Loucy (cell line): Measurements from ENCODE around the gene LIMA1.

Experiments used
- H2AFZ ChIP-seq: fragments of 200-600 bp; sonication (generic); 2 replicates; pipeline ENCODE4 v1.6.0; 2016; ENCODE audit warnings: antibody characterized with exemption, mild to moderate bottlenecking, low read length, moderate library complexity
- H3F3A ChIP-seq: fragments of 200-600 bp; 2 replicates; pipeline ENCODE4 v1.6.0; 2016; ENCODE audit warnings: antibody characterized with exemption, low read depth, mild to moderate bottlenecking
- H3K27me3 ChIP-seq: fragments of 200-600 bp; sonication (generic); 2 replicates; pipeline ENCODE4 v1.6.1; 2014; ENCODE audit warnings: low read length, mild to moderate bottlenecking; ENCODE audit not compliant: insufficient read depth, poor library complexity, severe bottlenecking
- H3K36me3 ChIP-seq: fragments of 200-600 bp; sonication (generic); 2 replicates; pipeline ENCODE4 v1.6.1; 2016; ENCODE audit warnings: low read length; ENCODE audit not compliant: insufficient read depth
- H3K4me1 ChIP-seq: fragments of 200-600 bp; sonication (generic); 2 replicates; pipeline ENCODE4 v1.5.1; 2014; ENCODE audit warnings: low read length, mild to moderate bottlenecking; ENCODE audit not compliant: insufficient read depth, poor library complexity, severe bottlenecking
- H3K4me2 ChIP-seq: fragments of 200-600 bp; sonication (generic); 2 replicates; pipeline ENCODE4 v1.6.0; 2014; ENCODE audit warnings: antibody characterized with exemption, low read length, low read depth, mild to moderate bottlenecking; ENCODE audit not compliant: poor library complexity, severe bottlenecking
- H3K4me3 ChIP-seq: fragments of 200-600 bp; sonication (generic); 2 replicates; pipeline ENCODE4 v1.5.1; 2014; ENCODE audit warnings: low read length, mild to moderate bottlenecking, mixed read lengths; ENCODE audit not compliant: poor library complexity, severe bottlenecking
- H3K79me2 ChIP-seq: fragments of 200-600 bp; sonication (generic); 2 replicates; pipeline ENCODE4 v1.6.1; 2014; ENCODE audit warnings: low read length; ENCODE audit not compliant: insufficient read depth
- H3K9ac ChIP-seq: fragments of 200-600 bp; sonication (generic); 2 replicates; pipeline ENCODE4 v1.6.0; 2014; ENCODE audit warnings: mild to moderate bottlenecking, low read depth, low read length, moderate library complexity; ENCODE audit not compliant: poor library complexity, severe bottlenecking
- H3K9me2 ChIP-seq: fragments of 200-600 bp; sonication (generic); replicated peaks from 2 replicates; pipeline ENCODE4 v1.6.1; 2016; ENCODE audit warnings: low read depth, low read length, mixed read lengths
- H3K9me3 ChIP-seq: fragments of 200-600 bp; sonication (generic); 2 replicates; pipeline ENCODE4 v1.6.1; 2014; ENCODE audit warnings: mild to moderate bottlenecking, antibody characterized with exemption, low read length, low read depth; ENCODE audit not compliant: insufficient read depth
- H4K20me1 ChIP-seq: fragments of 200-600 bp; sonication (generic); 2 replicates; pipeline ENCODE4 v1.6.0; 2014; ENCODE audit warnings: antibody characterized with exemption, low read length, mild to moderate bottlenecking; ENCODE audit not compliant: insufficient read depth, poor library complexity, severe bottlenecking
- CTCF ChIP-seq: fragments of 200-600 bp; sonication (generic); conservative IDR thresholded peaks from 2 replicates; pipeline ENCODE4 v1.5.1; 2014; ENCODE audit warnings: mild to moderate bottlenecking, antibody characterized with exemption, low read length
- EZH2phosphoT487 ChIP-seq: fragments of 200-600 bp; IDR thresholded peaks from 2 replicates; pipeline ENCODE4 v1.6.1; 2018; ENCODE audit warnings: antibody characterized with exemption, mild to moderate bottlenecking, moderate library complexity, borderline replicate concordance

LIMA1 gene

GRCh38 chr12:50217202-50217601 lies 66.1 kb downstream of the LIMA1 start:
- H3K4me3 ChIP-seq = peak overlapping the region; percentile 0
- H3K79me2 ChIP-seq = peaks cover 28% of the 10 kb centered on the region
- no peaks in the 10 kb centered on the region for H3K9me2 ChIP-seq
- no peaks in the 10 kb centered on the region for H3K36me3 ChIP-seq
- no peaks in the 10 kb centered on the region for H3K27me3 ChIP-seq
- no peak overlapping the region for H2AFZ ChIP-seq
- TF ChIP-seq CTCF (no peak), EZH2phosphoT487 (no peak)
- H4K20me1 ChIP-seq = no peaks in the 10 kb centered on the region
- no peak overlapping the region for H3K9ac ChIP-seq
- peaks cover 4% of the 10 kb centered on the region; the same call in 1 of the 2 replicates for H3F3A ChIP-seq
- H3K4me2 ChIP-seq = peak overlapping the region; percentile 7
- H3K9me3 ChIP-seq = no peaks in the 10 kb centered on the region
- H3K4me1 ChIP-seq = peaks cover 35% of the 10 kb centered on the region

- Histone ChIP-seq H3K4me3 (no peak overlapping the region), H3K27me3 (no peaks in the 10 kb centered on the region), H3K9ac (no peak overlapping the region), H3F3A (no peaks in the 10 kb centered on the region; the same call in 1 of the 2 replicates), H3K9me3 (no peaks in the 10 kb centered on the region), H4K20me1 (no peaks in the 10 kb centered on the region), H3K79me2 (peaks cover 29% of the 10 kb centered on the region), H3K36me3 (no peaks in the 10 kb centered on the region), H2AFZ (no peak overlapping the region), H3K4me2 (peak overlapping the region; percentile 19), H3K9me2 (no peaks in the 10 kb centered on the region), H3K4me1 (peaks cover 26% of the 10 kb centered on the region)
- no peak for TF ChIP-seq CTCF
- no peak for TF ChIP-seq EZH2phosphoT487
These were observed 68.3 kb downstream of the LIMA1 start for GRCh38 chr12:50215033-50215432.

- Histone ChIP-seq H3K4me3 (no peak overlapping the region), H3K79me2 (peaks cover 26% of the 10 kb centered on the region), H3K36me3 (no peaks in the 10 kb centered on the region), H3K4me1 (peaks cover 26% of the 10 kb centered on the region), H2AFZ (no peak overlapping the region), H3K9me2 (no peaks in the 10 kb centered on the region), H3K9ac (no peak overlapping the region), H3F3A (no peaks in the 10 kb centered on the region; the same call in 1 of the 2 replicates), H3K27me3 (no peaks in the 10 kb centered on the region), H3K4me2 (no peak overlapping the region), H4K20me1 (no peaks in the 10 kb centered on the region), H3K9me3 (no peaks in the 10 kb centered on the region)
- TF ChIP-seq CTCF (no peak), EZH2phosphoT487 (no peak)
These were observed 69.3 kb downstream of the LIMA1 start for GRCh38 chr12:50214018-50214417.
